Activated naive CD4-positive, alpha-beta T cell (primary cell): ENCODE data around the gene CHCHD1.
"Not testable (repeated sequence)": the region's sequence is repeated elsewhere in the genome, so short reads cannot be mapped to it uniquely, and the experiment has no call there.

ENCODE experiments used
- DNase-seq, 4 experiments: peaks; one replicate each; lab custom pipeline; 2025; lab: John Stamatoyannopoulos, UW

Gene CHCHD1

GRCh38 chr10:73793456-73793855 is 11.6 kb downstream of the CHCHD1 start:
- no peak for DNase-seq

GRCh38 chr10:73795491-73795890 is 13.6 kb downstream of the CHCHD1 start:
- DNase-seq, result not testable (repeated sequence)

- not testable (repeated sequence) for DNase-seq
Observed at GRCh38 chr10:73796035-73796434, 14.2 kb downstream of the CHCHD1 start.

GRCh38 chr10:73796766-73797165 is 14.9 kb downstream of the CHCHD1 start:
- no peak for DNase-seq

GRCh38 chr10:73797324-73798025 is 15.6 kb downstream of the CHCHD1 start:
- no peak for DNase-seq

GRCh38 chr10:73798087-73798486 is 16.2 kb downstream of the CHCHD1 start:
- no peak for DNase-seq

- DNase-seq, result no peak
Observed at GRCh38 chr10:73798927-73799560, 17.2 kb downstream of the CHCHD1 start.

GRCh38 chr10:73799899-73800559 is 18.2 kb downstream of the CHCHD1 start:
- DNase-seq, result no peak

- no peak for DNase-seq
Observed at GRCh38 chr10:73800560-73801252, 18.9 kb downstream of the CHCHD1 start.

- no peak for DNase-seq
Observed at GRCh38 chr10:73801253-73801590, 19.4 kb downstream of the CHCHD1 start.

- DNase-seq, result no peak
Observed at GRCh38 chr10:73802276-73802991, 20.6 kb downstream of the CHCHD1 start.

- DNase-seq, result no peak
Observed at GRCh38 chr10:73803680-73804286, 21.9 kb downstream of the CHCHD1 start.

GRCh38 chr10:73806176-73806950 is 24.5 kb downstream of the CHCHD1 start:
- no peak for DNase-seq

GRCh38 chr10:73807471-73807870 is 25.6 kb downstream of the CHCHD1 start:
- no peak for DNase-seq

GRCh38 chr10:73808021-73808815 is 26.4 kb downstream of the CHCHD1 start:
- no peak for DNase-seq

- DNase-seq, result no peak
Observed at GRCh38 chr10:73809061-73809818, 27.4 kb downstream of the CHCHD1 start.

- DNase-seq, result no peak
Observed at GRCh38 chr10:73810358-73810734, 28.5 kb downstream of the CHCHD1 start.

- DNase-seq, result peak in 2 of 4 experiments; percentile 63 to 65
Observed at GRCh38 chr10:73810735-73811465, 29.1 kb downstream of the CHCHD1 start.

GRCh38 chr10:73812657-73813056 is 30.8 kb downstream of the CHCHD1 start:
- DNase-seq, result no peak
